Fibroblast of gingiva (primary cell): Measurements from ENCODE around the gene PRUNE1.

Source experiments
- DNase-seq: peaks from one replicate; pipeline ENCODE4 v3.0.0-alpha.2; 2011; ENCODE audit warnings: low read depth

The PRUNE1 gene

DNA sequence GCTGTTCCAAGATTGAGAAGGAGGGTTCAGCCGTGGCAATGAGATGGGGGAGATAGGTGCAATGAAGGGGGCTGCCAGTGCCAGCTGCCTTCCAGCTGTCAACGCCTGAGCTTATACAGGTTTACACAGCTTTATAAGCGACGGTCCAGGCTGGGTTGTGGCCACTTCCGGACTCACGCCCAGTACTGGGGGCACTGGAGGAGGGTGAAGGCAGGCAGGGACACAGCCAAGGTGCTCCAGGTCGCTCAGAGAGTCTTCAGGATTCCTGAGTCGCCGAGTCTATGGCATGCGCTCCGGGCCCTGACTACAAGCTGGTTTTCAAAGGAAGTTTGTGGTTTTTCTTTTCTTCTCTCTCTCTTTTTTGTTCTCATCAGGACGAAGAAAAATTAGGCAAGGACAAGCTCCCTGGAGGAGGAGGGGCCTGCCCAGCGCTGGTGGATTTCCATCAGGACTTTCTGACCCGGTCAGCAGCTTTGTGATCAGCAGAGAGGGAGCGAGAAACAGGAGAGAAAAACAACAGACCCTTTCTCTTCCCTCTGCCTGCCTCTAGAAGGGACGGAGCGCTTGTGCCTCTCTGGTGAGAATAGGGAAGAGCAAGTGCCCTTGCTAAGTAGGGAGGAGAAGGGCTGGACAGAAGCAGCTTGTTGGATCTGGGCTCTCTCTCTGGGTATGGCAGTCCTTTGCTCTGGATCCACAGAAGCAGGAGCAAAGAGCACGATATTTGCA is 1.8 kb upstream of the PRUNE1 start, which contains the start of gene MINDY1:
Gene MINDY1 (minus strand): TSS at position 576 of the 726 bp plus-strand sequence. CDS start 4,285 bp downstream, outside the sequence.
- peak; percentile 87 for DNase-seq

DNA sequence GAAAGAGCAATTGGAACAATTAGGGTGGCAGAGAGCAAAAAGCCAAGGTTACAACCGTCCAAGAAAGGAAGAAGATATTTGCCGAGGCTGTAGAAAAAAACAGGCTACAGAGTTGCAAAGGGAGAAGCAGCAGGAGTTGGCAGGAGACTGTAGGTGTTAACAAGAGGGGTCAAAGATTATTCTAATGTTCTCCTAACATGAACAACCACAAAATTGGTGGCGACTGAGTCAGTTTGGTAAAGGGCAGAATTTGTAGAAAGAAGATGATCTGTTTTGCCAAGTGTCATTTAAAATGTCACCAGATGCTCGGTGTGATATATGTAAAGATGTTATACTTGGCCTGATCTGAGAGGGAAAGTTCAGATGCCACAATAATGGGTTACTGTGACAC is 401 bp upstream of the PRUNE1 start:
- no peak for DNase-seq

DNA sequence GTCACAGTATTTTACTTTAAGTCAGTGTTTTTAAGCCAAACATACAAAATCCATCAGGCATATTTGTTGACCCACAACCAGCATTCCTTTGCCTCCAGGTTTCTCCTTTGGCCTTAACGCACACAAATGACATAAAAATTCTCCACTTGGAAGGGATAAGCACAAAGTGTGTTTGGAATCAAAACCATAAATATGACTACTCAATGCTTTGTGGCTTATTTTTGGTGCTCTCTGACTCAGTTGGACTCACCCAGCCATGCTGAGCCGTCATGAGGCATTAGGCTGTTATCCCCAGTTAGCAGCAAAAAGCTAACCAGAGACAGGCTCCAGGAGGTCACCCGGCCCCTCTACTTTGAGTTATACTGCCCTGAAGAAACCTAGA is 948 bp downstream of the PRUNE1 start:
- DNase-seq: no peak

DNA sequence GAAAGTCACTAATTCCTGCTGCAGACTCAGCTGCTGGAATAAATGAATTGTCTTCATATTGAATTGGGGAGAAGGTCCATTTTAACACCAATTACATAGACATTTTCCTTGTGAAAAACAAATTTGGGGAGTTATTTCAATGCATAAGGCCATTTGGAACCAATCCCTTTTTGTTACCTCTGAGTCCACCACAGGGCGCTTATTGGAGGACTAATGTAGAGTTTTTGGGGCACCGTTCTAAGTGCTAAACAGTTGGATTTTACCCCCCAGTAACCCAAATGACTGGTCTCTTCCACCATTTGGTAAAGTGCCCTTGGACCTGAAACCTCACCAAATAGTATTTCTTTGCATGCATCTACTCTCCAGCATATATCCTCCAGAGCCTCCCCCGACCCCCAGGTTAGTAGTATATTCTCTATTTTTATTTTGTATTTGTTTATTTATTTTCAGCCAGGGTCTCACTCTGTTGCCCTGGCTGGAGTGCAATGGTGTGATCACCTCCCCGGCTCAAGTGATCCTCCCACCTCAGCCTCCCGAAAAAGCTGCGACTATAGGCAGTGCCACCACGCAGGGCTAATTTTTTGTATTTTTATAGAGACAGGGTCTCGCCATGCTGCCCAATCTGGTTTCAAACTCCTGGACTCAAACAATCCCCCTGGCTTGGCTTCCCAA is 1.6 kb downstream of the PRUNE1 start:
- DNase-seq: no peak

DNA sequence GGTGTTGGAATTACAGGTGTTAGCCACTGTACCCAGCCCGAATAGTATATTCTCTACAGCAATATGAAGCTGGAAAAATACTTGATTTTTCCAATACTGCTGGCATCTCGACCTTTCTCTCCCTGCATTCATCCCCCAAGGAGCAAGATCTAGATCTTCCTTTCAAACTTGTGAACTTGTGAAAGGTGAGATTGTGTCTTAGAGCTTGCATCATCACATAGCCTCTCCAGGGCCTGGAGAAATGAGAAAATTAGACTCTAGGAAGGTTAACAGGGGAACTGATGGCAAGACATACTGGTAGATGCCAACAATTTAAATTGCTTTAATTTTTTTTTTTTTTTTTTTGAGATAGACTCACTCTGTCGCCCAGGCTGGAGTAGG is 2.1 kb downstream of the PRUNE1 start:
- DNase-seq: no peak

DNA sequence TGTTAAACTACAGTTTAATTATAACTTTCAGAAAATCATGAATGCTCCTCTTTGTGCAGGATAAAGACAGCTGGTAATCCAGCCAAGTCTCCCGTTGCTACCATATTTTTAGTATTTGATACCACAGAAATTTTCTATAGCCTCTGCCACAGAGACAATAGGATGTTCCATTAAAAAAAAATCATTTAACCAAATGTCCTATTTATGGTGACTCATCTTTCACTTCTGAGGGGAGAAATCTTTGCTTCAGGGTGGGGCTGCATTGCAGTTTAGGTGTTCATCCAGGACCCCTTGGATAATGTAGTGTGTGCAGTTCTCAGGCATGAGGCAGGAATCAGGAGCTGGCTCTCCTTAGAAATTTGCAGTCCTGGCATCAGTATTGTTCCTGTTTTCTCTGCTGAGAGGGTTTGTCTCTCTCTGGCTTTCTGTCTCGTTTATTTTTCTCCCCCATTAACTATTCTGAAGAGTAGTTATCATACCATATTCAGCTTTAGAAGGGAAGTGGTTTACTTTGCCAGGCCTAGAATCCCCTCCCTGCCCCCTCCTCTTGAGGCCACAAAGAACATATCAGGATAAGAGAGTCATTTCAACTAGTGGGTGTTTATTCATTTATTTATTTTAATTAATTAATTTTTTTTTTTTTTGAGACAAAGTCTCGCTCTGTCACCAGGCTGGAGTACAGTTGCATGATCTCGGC is 3.1 kb downstream of the PRUNE1 start:
- DNase-seq: no peak

DNA sequence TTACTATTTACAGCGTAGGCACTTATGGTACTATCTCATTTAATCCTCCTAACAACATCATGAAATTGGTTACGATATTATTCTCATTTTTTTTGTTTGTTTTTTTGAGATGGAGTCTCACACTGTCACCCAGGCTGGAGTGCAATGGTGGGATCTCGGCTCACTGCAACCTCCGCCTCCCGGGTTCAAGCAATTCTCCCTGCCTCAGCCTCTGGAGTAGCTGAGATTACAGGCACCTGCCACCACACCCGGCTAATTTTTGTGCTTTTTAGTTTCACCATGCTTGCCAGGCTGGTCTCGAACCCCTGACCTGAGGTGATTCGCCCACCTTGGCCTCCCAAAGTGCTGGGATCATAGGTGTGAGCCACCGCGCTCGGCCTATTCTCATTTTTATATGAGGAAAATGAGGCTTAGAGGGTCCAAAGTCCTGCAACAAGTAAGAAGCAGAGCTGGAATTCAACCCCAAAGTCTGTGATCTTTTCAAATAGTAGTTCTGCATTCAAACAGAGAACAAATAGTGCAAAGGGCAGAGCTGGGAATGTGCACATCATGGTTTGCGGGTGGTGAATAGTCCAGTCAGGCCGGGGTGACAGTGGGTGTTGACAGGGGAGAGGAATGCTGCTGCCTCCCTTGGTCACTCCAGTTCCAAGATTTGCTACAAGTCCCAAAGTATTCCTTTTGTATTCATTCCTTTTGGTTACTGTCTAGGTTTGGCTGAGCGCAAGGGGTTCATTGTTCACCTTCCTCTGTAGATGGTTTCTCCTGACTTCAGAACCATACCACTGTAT is 4.6 kb downstream of the PRUNE1 start:
- DNase-seq: no peak

DNA sequence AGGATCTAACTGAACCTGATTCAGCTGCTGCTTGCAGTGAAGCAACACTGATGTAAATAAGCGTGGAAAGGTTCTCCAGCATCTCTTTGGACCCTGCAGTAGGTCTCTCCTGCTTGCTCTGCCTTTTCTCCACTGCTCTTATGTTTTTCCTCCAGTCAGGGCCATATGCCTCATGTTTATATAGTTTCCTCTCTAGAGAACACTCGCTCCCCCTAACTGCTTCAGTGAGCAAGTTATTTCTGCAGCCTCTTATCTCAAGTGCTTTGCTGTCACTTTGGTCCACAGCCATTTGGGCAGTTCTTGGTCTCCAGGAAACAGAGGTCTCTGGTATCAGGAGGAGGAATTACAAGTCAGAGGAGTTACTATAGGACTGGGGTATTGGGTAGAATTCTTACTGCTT is 5.3 kb downstream of the PRUNE1 start:
- no peak for DNase-seq

DNA sequence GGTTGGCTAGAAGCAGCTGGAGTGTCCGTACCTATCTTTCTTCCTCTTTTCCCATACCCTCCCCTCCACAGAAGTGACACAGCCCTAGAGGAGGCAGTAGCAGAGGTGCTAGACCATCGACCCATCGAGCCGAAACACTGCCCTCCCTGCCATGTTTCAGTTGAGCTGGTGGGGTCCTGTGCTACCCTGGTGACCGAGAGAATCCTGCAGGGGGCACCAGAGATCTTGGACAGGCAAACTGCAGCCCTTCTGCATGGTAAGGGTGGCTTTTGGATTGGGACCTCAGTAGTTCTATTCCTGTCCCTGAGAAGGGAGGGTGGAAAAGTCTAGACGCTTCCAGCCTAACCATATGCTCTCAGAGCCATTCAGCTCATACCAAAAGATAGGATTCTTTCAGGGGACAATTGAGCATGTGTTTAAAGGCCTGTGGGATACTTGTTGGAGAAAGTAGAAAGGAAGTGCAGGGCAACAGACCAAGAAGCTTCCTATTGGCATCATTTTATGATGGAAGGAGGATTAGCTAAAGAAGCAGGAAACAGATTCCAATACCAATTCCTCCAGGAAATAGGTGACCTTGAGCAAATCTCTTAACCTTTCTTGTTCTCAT is 16.4 kb downstream of the PRUNE1 start:
- peak; percentile 42 for DNase-seq

DNA sequence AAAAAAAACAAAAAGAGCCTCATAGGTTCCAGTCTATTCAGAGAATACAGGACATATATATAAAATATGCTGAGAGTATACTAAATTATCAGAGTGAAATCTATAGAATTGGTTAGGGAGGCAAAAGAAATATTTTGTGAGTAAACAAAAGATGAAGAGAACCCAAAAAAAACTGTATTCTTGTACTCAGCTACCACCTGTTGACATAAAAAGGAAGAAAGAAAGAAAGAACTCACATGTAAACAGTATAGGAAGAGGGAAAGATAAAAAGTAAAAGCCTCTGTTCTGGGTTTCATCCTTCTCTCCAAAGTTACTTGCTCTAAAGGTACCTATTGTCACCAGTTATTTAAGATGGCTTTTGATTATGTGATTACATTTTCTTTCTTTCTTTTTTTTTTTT is 18.2 kb downstream of the PRUNE1 start:
- no peak for DNase-seq

DNA sequence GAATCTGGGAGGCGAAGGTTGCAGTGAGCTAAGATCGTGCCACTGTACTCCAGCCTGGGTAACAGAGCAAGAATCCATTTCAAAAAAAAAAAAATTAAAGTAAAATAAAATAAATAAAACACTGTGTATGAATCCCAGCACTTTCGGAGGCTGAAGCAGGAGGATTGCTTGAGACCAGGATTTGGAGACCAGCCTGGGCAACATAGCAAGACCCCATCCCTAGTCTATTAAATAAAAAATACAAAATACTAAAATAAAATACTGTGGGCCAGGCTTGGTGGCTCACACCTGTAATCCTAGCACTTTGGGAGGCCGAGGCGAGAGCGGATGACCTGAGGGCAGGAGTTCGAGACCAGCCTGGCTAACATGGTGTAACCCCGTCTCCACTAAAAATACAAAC is 23.9 kb downstream of the PRUNE1 start:
- no peak for DNase-seq

DNA sequence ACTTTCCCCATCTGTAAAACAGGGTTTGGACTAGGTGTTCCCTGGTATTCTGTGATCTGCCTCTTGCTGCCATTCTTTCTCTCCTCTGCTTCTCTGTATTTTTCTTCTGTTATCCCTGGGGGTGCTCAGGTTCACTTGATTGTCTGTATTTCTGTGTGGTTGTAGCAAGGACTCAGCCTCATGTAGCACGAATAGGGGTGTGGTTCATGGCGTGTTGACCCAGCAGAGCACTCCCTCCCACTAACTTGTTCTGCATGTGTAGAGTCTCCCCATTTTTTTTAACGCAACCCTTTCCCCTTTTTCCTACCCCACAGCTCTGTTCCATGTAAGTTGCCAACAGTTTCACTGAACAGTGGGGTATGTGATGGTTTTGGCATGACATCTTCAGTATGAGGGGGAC is 26.9 kb downstream of the PRUNE1 start:
- no peak for DNase-seq

DNA sequence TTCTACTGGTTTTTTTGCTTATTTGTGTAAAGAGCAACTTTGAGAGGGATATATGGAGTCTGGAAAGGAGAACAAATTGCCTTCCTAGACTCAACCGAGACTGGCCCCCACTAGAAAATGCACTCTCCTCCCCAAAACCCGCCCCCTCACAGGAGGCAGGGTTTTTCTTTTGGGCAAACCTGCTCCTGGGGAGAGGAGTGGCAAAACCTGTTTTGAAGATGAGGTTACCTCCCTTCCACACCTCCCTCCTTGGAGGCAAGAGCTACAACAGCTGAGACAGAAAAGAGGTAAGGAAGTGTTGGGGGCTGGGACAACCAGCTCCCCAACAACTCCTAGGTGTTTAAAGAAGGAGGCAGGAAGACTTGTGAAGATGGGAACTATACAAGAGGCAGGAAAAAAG is 28.1 kb downstream of the PRUNE1 start, which contains the start of gene BNIPL:
Gene BNIPL (plus strand): TSS at position 231 of the 400 bp plus-strand sequence. CDS start 140 bp downstream, at position 371.
- no peak for DNase-seq

DNA sequence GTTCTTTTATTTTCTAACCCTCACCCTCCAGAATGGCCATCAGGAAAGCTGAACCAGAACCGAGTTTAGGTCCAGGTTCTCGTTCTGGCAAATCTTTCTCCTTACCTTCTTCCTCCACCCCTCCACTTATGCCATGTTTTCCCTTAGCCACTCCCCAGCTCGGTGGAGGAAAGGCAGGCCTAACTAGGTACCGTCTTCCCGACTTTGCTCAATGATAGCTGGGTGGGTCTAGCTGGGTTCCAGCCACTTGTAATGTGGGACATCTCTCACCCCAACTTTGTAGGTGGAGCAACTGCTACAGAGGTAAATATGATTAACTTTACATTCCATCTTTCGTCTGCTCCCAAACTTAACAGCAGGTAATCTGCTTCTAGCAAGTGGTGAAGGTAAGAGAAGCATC is 28.8 kb downstream of the PRUNE1 start:
- DNase-seq: no peak

DNA sequence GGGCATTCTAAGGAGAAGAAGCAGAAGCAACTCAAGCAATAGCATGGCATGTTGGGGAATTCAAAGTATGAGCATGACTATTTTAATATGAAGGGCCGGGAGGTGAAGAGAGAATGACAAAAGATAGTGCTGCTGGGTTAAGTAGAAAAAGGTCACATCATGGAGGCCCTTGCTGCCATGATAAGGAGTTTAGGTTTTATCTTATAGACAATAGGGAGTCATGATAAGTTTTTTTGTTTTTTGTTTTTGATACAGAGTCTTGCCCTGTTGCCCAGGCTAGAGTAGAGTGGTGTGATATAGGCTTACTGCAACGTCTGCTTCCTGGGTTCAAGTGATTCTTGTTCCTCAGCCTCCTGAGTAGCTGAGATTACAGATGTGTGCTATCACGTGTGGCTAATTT is 31.3 kb downstream of the PRUNE1 start:
- no peak for DNase-seq

DNA sequence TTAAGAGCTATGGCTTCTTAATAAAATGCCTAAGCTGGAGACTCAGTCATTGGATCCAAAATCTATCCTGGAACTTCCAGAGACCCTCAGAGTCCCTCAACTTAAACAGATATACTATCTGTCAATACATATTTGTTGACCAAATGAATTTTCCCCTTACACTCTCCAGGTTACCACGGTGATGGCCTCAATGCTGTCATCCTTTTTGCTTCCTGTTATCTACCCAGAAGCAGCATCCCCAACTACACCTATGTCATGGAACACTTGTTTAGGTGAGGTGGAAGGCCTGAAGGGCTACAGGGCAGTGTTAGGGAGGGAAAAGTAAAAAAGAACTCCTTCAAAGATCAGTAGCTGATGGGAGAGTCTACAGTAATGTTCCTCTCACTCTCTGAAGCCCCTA is 34.9 kb downstream of the PRUNE1 start:
- no peak for DNase-seq

DNA sequence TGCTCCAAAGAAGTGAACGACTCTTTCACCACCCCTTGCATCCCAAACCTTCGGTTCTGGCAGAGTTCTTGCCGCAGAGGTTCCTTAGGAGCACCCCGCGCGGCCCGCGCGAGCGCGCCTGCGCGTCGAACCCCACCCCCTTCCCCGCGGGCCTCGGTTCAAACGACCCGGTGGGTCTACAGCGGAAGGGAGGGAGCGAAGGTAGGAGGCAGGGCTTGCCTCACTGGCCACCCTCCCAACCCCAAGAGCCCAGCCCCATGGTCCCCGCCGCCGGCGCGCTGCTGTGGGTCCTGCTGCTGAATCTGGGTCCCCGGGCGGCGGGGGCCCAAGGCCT is 39.3 kb downstream of the PRUNE1 start, which contains the start of gene C1orf56:
Gene C1orf56 (plus strand): TSS at position 161 of the 334 bp plus-strand sequence. CDS start 97 bp downstream, at position 258.
- peak; percentile 69 for DNase-seq

DNA sequence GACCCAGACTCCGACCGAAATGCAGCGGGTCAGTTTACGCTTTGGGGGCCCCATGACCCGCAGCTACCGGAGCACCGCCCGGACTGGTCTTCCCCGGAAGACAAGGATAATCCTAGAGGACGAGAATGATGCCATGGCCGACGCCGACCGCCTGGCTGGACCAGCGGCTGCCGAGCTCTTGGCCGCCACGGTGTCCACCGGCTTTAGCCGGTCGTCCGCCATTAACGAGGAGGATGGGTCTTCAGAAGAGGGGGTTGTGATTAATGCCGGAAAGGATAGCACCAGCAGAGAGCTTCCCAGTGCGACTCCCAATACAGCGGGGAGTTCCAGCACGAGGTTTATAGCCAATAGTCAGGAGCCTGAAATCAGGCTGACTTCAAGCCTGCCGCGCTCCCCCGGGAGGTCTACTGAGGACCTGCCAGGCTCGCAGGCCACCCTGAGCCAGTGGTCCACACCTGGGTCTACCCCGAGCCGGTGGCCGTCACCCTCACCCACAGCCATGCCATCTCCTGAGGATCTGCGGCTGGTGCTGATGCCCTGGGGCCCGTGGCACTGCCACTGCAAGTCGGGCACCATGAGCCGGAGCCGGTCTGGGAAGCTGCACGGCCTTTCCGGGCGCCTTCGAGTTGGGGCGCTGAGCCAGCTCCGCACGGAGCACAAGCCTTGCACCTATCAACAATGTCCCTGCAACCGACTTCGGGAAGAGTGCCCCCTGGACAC is 39.8 kb downstream of the PRUNE1 start:
- DNase-seq: peak; percentile 56

DNA sequence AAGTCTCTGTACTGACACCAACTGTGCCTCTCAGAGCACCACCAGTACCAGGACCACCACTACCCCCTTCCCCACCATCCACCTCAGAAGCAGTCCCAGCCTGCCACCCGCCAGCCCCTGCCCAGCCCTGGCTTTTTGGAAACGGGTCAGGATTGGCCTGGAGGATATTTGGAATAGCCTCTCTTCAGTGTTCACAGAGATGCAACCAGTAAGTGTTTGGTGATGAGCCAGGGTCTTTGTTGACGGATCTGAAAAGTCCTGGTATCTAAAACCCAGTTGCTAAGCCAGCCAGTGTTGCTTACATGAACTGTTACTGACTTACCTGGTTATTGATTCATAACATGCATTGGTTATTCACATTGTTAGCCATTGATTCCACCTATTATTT is 40.4 kb downstream of the PRUNE1 start:
- no peak for DNase-seq

DNA sequence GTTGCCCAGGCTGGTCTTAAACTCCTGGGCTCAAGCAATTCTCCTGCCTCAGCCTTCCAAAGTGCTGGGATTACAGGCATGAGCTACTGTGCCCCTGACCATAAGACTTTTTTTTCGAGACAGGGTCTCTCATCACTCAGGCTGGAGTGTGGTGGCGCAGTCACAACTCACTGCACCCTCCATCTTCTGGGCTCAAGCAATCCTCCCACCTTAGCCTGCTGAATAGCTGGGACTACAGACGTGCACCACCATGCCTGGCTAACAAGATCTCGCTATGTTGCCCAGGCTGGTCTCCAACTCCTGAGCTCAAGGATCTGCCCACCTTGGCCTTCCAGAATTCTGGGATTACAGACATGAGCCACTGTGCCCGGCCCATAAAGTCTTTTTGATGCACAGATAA is 41.2 kb downstream of the PRUNE1 start:
- DNase-seq: no peak

DNA sequence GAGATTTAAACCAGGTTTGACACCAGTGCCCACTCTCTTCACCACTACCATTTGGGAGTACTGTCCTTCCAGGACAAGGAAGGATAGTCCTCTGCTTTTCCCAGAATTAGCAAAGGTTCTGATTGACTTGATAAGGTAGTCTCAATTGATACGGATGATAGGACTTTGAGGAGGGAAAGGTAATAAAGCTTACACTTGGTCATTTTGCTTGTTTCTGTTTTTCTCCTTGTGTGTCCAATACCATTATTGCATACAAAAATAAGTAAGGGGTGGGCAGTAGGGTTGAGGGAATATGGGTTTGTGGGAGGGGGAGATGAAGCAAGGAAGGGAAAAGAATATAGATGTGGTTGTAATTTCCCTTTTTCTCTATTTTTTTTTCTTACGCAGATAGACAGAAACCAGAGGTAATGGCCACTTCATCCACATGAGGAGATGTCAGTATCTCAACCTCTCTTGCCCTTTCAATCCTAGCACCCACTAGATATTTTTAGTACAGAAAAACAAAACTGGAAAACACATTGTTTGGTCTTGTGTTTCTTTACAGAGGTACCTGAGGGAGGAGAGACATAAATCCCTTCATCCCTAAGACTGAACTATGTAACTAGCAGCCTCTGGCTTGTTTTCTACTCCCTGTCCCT is 41.9 kb downstream of the PRUNE1 start:
- DNase-seq: no peak
